Renal cortex interstitium (tissue), 11 donors: ENCODE data around the gene LGALS9B. TPM values are rescaled to one million over a fixed set of nuclear protein-coding genes. Genes with fewer than 3 reads are reported as not detected.
"Not testable (repeated sequence)": the region's sequence is repeated elsewhere in the genome, so short reads cannot be mapped to it uniquely, and the experiment has no call there.

Source experiments
- DNase-seq, 11 donors: peaks; one replicate each; pipeline ENCODE4 v3.0.0-alpha.2; 2013; ENCODE audit warnings: low read depth in 9 of 11, low spot score in 4 of 11; ENCODE audit errors: extremely low read depth in 1 of 11
- polyA plus RNA-seq, 3 donors: library from polyadenylated mRNA; unstranded; fragments of 120-200 nt; gene quantifications; one replicate each; pipeline ENCODE4 v1.2.1, GENCODE V29; 2013; ENCODE audit not compliant: insufficient read length in 3 of 3

The LGALS9B gene
- polyA plus RNA-seq, 3 donors = 0.10 TPM; not detected in 2

- DNase-seq = not testable (repeated sequence)
Observed at GRCh38 chr17:20433382-20433781, 34.0 kb downstream of the LGALS9B start.

DNA sequence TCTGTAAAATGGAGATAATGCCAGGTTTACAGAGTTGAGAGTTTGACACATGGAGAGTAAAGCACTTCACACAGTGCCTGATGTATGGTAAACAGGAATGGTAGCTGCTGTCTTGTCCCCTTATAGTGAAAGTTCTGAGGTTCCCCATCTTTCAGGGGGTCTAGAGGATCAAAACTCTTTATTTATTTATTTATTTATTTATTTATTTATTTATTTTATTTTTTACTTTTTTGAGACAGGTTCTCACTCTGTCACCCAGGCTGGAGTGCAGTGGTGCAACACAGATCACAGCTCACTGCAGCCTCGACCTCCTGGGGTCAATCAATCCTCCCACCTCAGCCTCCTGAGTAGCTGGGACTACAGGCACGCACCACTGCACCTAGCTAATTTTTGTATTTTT is 40.1 kb downstream of the LGALS9B start:
- not testable (repeated sequence) for DNase-seq

DNA sequence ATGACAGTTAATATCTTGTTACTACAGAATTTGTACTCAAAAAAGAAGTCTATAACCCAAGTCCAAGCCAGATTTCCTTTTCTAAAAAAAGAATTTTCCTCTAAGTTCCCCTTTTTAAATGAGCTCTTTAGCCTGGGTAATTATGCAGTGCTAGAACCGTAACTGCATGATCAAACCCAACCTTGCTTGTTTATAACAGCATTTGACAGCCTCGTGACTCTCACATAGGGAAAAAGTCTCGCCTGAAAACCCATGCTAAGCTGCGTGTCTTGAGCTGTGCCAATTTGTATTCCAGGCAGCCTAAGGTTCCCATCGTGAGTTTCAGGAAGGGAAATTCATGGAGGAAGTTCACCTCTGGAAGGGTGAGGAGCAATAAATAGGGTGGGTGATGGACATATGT is 44.5 kb downstream of the LGALS9B start:
- not testable (repeated sequence) for DNase-seq

- not testable (repeated sequence) for DNase-seq
Observed at GRCh38 chr17:20418838-20419237, 48.5 kb downstream of the LGALS9B start.

DNA sequence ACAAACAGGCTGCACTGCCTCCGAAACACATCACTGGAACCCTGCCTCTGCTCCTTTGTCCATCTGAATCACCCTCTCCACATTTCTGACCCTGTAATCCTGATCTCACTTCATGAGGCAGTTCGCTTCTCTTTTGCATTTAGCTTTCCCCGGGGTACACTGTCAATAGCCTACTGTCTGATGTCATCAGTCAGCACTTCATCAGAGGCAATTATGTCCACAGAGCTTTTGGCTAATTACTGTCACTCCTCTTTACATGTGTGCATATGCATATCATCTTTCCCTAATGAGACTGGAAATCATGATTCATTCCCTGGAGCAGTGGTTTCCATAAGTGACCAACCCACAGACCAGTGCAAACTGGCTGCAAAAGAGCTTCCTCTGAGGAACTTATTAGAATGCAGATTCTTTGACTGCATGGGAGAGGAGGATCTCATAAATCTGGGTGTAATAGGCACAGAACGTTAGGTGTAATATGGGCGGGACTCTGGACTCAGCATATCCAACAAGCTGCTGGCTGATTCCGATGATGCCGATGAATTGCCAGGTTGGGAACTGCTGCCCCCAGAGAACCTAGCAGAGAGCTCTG is 49.8 kb downstream of the LGALS9B start:
- DNase-seq = not testable (repeated sequence)

DNA sequence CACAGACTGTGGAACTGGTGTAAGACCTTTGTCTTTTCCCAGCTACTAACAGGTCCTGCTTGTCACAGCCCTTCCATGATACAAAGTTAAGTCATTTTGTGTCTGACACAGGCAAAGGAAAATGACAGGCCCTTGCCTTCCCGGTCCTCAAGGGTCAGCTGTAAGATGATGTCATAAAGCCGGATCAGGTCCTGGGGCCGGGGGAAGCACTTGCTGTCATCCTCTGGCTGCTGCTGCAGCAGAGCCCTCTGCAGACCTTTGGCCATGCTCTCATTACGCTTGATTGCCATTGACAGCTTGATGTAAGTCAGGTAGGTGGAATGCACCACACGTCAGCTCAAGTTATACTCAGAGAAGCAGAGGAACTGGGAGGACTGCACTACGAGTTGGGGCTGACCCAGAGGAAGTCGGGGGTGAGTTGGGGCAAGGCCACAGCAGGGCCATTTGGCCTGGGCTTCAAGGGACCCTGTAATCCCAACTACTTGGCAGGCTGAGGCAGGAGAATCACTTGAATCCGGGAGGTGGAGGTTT is 50.9 kb downstream of the LGALS9B start:
- not testable (repeated sequence) for DNase-seq

- DNase-seq = not testable (repeated sequence)
Observed at GRCh38 chr17:20415479-20415878, 51.9 kb downstream of the LGALS9B start.

DNA sequence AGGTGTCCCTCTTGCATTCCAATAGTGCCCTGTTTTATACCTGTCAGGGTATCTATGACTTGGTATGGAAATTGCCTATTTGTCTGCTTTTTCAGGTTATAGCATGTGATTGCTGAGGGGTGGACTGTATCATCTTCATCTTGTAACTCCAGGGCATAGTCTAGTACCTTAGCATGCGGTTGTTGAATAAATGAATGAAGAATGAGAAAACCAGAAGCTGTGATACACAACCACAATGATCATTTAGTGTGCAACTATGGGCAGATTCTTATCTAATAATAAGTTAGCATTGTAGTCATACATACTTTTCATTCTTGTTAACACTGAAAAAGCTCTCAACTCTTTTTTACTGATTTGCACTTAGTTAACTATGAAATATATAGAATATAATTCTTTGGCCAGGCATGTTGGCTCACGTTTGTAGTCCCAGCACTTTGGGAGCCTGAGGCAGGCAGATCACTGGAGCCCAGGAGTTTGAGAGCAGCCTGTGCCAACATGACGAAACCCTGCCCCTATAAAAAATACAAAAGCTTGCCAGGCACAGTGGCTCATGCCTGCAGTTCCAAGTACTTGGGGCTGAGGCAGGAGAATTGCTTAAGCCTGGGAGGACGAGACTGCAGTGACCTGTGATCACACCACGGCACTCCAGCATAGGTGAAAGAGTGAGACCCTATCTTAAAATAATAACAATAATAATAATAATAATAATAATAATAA is 65.9 kb downstream of the LGALS9B start:
- DNase-seq = not testable (repeated sequence)

DNA sequence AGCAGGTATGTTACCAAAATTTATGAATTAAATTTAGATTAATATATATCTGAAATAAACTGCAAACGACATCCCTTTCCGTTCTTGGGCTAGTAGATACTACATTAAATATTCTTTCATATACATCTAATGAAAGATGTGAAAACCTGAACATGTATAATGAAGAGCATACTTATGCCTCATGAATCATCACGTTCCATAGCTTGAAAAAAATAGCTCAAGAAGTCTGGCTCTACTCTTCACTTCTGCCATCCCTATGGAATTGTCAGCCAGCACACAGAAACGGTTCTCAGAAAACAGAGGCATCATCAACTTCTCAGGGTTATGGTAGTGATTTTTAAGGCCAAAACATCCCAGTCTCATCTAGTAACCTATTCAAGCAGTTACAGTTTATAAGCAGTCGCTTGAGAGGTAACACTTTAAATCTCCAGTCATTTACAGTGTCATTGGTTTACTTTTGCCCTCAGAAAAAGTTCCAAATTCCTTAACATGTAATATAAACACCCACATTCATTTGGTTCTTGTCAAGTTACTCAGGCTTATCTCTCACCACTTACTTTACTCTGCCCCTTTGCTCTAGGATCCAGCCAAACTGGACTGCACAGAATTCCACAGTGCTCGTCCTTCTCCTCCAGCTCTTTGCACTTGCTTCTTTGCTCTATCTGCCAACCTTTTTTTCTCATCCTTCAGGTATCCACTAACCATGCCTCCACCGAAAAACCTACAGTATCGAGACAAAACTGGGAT is 66.6 kb downstream of the LGALS9B start:
- not testable (repeated sequence) for DNase-seq

Other genes with a start within 250 kb of the LGALS9B start
- gene CDRT15L2, start 112.2 kb upstream of the LGALS9B start, polyA plus RNA-seq = not detected